Stimulated activated CD8-positive, alpha-beta memory T cell treated with anti-CD3 and anti-CD28 coated beads, Interleukin-12 subunit alpha, Interleukin-12 subunit beta, amount 100 ng/mL, for 1 hour (primary cell): Measurements from ENCODE around the gene MTF1.

Source experiments
- DNase-seq: peaks from one replicate; pipeline ENCODE4 v3.0.0-alpha.2; 2020; ENCODE audit warnings: low read depth

Gene MTF1

DNA sequence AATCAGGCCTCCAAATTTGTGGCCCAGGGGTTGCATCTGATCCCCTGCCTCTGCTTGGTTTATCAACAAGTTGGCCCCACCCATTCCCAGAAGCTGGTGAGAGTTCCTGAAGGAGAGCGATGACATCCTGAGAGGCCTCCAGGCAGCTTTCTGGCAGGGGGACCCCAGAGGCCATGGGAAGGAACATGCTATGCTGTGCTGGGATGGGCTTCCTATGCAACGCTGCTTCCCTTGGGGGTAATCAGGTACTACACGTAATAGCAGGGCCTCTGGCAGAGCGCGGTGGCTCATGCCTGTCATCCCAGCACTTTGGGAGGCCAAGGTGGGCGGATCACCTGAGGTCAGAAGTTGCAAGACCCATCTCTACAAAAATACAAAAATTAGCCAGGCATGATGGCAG, 8.4 kb upstream of the MTF1 start:
- DNase-seq: no peak

DNA sequence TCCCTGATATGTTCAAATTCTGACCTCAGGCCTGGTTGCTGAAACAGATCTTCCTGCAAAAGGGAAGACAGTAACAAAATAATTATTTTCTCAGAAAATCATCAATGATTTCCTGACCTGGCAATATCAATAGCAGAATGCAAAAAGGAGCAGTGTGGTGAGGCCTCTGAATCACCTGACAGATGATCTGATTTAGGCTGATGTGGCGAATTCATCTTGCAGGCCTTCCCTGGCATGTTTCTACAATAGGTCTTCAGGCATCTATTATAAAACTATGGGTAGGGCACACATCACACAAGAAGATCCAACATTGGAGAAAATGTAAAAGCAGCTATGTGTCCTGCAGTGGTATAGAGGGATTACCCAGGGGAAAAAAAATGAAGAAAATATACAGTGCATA, 7.1 kb upstream of the MTF1 start:
- DNase-seq: no peak

DNA sequence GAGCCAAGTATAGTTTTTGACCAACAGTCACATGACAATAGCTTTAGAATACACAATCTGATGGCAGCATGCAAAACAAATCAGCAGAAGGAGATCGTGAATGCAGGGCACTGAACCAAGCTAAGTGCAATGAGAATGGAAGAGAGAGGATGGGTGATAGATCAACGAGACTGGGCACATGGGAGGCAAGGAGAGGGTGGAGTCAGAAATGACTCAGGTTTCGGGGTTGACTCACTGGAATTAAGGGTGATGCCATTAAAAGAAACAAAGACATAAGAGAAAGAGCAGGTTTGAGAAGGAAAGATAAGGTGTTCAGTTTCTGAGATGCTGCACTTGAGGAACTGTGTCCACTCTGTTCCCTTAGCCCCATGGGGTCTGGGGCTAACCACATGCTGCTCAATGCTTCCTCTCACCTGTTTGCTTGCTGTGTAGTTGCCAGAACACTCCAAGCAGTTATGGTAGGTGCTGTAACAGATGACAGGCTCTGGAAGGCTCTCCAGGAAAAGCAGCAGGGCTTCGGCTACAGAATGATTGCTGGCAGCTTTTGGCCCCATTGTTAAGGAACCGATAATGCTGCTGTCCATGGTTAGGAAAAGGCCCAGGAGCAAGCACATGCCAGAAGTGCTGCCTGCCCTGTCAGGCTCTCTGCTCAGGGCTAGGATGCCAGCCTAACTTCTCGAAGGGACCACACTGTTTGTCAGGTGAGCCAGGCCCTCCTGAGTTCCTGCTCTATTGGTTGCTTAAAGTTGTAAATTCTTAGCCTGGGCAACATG, 6.1 kb upstream of the MTF1 start:
- DNase-seq: no peak

DNA sequence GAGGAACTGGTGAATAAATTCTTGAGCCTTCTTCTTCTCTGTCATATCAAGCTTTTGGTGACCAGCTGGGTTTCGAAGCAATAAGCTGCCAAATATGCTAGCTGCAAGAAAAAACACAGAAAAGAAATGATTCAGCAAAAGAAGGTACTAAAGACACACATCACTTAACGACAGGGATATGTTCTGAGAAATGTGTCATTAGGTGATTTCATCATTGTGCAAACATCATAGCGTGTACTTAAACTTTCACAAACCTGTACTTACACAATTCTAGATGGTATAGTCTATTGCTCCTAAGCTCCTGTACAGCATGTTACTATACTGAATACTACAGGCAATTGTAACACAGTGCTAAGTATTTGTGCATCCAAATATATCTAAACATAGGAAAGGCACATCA, 2.9 kb upstream of the MTF1 start:
- DNase-seq: no peak

DNA sequence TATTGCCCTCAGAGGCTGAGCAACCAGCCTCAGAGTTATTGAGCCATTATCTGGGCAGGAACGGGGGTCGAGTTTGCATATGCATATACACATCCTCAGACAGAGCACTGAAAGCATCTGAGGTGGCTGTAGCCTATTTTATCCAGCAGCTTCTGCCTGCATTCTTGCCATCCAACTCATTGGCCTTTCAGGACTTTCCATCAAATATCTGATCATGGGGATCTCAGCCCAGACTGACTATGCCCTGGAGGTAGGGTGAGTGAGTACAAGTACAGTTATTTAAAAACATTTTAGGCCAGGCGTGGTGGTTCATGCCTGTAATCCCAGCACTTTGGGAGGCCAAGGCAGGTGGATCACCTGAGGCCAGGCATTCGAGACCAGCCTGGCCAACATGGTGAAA, 1.8 kb upstream of the MTF1 start:
- no peak for DNase-seq

DNA sequence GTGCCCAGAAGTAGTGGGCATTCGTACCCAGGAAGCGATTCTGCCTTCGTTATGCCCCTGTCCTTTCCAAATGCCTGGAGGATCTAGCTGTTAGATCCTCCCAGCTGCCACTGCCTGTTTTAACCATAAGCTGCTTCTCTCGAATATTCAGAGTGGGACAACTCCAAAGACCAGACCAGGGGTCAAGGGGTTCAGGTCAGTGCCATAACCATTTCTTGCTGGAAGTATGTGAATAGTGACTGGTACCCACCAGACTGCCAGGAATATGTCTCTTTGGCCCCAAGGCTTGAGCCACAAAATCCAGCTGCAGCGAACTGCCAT, 914 bp upstream of the MTF1 start:
- DNase-seq: no peak

DNA sequence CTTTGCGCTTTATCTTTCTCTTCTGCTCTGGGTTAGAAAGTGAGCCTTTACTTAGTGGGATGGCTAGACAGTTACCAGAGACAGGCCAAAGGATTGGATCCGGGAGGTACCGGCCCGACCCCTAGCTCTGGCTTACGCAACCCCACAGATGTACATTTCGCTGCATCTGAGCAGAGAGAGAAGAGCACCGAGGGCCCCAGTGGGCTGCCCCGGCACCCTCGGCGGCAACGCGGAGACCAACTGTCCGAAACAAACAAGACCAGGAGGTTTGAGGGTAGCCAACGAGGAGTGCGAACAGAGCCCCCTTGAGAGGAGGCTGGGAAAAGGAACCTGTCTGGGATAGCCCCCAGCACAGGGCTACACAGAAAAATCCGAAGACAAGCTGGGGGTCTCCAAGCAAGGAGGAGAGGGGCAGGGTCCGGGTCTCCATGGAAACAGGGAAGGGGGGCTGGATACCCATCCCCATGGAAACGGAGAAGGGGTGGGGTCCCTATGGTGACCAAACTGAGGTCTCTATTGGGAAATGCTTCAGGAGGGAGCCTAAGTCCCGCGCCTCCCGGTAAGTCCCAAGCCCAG, 373 bp downstream of the MTF1 start:
- peak; percentile 1 for DNase-seq

DNA sequence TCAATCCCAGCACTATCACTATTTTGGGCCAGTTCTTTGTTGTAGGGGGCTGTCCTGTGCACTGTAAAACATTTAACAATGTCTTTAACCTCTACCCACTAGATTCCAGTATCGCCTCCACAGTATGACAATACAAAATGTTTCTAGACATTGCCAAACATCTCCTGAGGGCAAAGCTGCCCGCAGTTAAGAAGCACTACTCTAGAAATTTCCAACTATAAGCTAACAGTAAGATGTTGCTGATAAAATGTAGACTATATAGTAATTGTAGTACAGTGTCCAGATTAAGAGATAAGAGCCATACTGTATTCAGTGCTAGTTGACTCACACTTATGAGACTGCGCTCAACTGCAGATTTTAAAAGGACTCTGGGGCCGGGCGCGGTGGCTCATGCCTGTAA, 5.0 kb downstream of the MTF1 start:
- DNase-seq: no peak

DNA sequence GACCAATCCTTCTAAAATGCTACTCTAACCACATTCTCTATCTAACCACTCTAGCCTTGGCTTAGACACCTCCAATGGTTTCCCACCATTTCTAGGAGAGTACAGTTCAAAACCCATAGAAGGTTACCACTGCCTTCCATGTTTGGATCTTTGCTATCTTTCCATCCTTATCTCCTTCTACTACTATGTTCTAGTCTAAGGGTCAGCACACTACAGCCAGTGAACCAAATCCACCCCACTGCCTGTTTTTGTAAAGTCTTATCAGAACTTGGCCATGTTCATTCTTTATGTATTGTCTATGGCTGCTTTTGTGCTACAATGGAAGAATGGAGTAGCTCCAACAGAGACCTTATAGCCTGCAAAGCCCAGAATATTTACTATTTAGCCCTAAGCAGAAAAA, 6.2 kb downstream of the MTF1 start:
- no peak for DNase-seq

DNA sequence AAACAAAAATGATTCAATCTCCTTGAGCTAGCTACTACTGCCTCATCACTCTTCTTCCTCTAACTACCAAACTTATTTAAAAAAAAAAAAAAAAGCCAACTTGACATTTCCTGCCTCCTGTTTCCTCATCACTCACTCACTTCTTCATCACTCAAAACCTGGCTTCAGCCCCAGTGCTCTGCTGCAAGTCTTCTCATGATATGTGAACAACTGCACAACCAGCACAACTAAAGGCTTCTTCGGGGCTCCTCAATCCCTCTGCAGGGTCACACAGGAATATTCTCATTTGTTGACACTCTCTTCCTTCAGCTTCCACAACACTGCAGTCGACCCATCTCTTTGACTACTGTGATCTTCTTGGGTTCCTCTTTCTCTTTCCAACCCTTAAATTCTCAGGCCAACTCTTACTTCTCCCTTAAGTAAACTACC, 7.6 kb downstream of the MTF1 start:
- DNase-seq: no peak

DNA sequence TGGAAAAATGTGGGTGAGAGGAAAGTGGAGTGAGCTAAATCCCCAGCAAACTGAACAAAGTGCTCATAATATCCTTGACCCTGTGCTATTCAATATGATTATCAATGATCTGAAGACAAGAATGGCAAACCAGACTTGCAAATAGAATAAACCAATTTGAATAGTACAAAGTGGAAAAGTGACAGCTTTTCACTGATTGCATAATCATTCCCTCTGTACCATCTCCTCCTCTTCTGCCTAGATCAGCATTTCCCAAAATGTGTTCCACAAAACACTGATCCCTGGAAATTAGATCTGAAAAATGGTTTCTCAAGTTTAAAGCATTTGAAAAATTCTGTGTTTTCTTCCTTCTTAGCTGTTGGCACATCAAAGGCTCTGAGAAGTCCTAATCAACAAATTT, 8.1 kb downstream of the MTF1 start:
- DNase-seq: no peak

DNA sequence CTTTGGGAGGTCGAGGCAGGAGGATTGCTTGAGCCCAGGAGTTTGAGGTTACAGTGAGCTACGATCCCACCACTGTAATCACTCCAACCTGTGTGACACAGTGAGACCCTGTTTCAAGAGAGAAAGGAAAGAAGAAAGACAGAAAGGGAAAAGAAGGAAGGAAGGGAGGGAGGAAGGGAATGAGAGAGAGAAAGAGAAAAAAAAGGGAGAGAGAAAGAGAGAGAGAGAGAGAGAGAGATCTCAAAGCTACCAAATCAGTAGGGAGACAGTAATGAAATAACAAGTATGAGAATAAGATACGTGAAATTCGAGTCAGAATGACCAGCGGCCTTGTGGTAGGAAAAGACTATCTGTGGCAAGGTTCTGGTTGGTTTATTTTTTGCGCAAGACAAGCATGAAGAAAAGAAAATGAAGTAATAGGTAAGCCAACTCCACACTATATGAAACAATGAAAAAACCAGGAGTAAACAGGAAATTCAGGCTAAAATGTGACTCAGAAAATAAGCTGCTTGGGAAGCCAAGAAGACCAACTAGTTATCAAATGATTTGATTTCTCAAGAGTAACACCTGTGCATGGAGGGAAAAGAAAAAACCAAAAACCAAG, 8.9 kb downstream of the MTF1 start:
- no peak for DNase-seq

DNA sequence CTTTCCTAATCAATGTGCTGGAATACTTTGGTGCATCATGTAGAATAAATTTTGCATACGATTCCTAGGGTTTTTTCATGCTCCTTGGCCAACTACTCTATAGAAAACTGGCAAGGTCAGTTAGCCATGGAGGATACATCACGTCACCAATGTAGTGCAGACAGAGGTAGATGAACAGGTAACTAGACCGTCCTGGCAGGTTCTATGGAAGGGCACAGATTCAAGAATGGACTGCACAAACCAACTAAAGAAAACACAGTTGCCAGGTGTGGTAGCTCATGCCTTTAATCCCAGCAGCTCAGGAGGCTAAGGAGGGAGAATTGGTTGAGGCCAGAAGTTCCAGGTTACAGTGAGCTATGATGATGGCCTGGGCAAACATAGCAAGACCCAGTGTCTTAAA, 9.9 kb downstream of the MTF1 start:
- no peak for DNase-seq

DNA sequence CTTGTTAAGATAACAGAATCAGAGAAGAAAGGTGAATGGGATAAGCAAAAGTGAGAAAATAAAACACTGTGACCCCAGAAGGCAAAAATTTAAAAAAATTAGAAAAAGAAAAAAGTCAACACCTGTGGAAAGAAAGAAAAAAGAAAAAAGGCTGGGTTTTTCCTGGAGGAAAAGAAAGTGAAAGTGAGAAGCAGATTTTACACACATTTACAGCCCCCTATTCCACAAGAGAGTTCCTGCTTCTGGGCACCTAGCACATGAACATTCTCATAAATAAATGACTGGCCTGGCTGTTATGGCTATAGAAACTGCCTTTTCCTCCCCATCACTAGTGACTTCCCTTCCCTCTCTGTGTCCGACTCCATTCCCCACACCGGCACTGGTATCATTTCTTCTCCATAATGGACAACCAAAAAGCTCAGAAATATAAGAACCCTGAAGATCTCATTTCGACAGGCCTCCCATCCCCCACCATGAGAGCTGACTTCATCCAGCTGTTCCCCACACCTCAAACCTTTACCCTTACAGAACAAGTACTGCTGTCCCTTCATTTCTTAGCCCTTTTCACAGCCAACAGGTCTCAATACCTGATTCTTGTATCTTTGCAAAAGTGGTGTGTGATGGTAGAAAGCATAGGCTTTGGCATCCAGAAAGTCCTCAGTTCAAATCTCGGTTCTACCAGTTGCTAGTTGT, 12.6 kb downstream of the MTF1 start:
- no peak for DNase-seq

DNA sequence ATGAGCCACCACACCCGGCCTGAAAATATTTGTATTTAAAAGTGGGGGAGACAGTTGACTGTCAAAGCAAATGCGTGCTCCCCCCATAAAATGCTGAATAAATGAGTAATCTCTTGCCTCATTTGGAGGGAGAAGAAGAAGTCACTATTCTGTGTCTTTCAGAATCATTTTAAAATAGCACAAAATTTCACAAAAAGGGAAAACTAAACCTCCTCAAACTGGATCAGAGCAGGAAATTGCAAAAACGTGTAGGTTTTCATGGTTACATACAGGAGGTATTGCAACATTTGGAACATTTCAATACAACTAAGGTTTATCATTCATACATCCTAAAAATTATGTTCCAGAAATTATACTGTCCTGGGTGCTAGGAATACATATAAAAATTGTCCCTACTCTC, 13.6 kb downstream of the MTF1 start:
- no peak for DNase-seq

DNA sequence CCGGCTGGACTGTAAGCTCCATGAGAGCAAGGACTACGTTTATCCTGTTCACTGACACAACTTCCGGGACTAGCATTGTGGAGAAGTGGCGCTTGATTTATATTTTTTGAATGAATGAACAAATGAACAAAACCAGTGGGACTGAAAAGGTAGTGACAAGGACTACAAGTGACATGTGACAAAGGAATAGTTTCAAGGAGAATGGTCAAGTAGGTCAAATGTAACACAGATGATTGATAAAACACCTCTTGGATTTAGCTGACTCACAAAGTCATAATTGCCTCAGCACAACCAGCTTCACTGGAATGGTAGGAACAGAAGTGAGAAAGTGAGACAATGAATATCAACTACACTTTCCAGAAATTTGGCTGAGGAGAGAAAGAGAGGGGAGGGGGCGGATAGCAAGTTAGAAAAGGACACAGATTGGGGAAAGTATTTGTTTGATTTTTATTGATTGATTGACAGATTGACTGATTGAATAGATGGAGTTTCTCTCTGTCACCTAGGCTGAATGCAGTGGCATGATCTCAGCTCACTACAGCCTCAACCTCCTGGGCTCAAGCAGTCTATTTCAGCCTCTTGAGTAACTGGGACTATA, 14.2 kb downstream of the MTF1 start:
- DNase-seq: no peak

DNA sequence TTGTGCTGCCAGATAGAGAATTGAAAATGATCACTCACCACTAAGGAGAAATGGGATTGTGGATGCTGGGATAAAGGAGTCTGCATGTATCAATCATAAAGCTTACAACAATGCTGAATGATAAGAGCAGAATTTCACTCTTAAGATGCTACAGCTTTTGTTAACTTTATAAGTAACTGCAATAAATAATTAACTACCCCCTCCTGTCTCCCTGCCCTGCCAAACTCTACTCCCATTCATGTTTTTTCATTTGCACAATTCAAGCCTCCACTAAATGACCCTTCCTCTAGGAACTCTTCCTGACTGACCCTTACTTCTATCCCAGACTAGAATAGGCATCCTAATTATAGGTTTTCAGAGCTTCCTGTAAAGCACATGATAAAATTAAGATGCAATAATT, 14.9 kb downstream of the MTF1 start:
- DNase-seq: no peak

DNA sequence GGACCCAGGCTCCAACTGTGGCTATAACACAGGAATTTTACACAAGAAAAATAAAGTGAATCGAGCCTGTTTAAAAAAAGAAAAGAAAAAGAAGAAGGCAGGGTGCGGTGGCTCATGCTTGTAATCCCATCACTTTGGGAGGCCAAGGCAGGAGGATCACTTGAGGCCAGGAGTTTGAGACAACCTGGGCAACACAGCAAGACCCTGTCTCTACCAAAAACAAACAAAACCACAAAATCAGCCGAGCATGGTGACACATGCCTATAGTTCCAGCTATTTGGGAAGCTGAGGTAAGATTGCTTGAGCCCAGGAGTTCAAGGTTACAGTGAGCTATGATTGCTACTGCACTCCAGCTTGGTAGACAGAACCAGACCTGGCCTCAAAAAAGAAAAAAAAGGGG, 17.7 kb downstream of the MTF1 start:
- DNase-seq: no peak

DNA sequence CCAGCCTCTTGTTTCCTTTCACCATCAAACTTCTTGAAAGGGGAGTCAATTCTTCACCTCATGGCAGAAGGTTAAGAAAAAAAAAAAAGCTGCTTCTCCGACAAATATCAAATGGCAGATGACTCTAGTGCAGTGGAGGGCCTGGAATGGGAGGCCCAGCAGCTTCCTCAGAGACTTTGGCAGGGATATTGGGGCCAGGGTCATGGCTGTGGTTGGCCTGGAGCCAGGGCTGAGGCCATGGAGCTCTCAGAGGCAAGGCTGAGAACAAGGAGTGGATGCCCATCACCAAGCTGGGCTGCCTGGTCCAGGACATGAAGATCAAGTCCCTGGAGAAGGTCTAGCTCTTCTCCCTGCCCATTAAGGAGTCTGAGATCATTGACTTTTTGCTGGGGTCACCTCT, 18.7 kb downstream of the MTF1 start:
- no peak for DNase-seq

DNA sequence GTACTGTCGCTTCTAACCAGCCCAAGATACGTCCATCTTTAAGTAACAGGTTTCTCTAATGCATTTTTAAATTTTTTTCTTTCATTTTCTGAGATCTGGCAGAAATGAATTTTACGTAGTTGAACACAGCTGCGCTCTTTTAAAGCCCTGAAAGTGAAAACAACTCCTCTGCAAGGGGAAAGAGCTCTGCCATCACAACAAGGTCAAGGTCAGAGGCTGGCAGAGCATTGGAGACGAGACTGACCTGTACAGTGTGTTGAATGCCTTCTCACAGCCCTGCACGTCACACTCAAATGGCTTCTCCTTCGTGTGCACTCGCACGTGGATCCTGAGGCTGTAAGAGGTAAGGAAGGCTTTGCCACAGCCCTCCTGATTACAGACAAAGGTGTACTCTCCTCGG, 19.7 kb downstream of the MTF1 start:
- no peak for DNase-seq

DNA sequence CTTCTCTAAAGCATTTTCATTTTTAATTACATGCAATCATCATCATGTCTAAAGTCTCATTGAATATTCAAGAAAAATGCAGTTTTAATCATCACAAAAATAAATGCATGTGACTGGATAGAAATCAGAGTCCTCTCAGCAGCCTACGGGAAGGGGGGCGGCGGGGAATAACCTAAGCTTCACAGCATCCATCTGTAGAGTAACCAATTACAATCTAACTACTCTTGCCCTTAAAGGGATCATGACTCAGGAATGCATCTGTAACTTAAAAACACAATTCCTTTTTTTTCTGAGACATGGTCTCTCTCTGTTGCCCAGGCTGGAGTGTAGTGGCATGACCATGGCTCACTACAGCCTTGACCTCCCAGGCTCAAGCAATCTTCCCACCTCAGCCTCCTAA, 22.6 kb downstream of the MTF1 start:
- no peak for DNase-seq

DNA sequence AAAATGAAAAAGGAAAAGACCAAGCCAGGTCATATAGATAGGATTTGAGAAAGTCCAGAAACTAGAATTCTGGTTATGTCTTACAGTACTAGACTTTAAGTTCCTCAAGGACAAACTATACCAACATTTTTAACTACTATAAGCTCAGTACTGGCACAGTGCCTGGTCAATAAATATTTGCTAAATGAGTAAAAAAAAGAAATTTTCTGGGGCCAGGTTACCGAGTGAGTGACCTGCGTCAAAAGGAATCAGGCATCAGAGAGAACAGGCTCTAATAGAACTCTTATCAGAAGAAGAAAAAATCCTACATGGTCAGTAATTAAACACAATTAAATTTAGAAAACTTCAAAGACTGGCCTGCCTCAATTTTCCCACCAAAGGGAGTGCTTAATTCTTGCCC, 27.6 kb downstream of the MTF1 start:
- DNase-seq: no peak

DNA sequence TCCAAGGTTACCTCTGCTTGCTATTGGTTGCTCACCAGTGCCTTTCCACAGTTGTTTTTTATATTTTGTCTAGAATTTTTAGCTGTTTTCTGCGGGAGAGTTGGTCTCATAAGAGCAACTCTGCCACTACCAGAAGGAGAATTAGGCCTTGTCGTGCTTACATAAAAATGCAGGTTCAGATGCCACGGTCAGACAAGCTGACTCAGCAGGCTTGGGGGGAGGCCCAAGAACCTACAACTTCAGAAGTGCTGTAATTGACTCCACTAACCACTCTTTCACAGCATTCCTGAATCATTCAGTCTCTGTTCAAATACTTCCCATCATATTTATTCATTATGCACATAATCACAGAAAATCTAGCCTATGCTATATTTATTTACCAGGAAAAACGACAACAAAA, 28.3 kb downstream of the MTF1 start:
- no peak for DNase-seq
